Mesothelial cell of epicardium (in vitro differentiated cells): ENCODE measurements around the gene ADAR. TPM values are rescaled to one million over a fixed set of nuclear protein-coding genes. Genes with fewer than 3 reads are reported as not detected.

Experiments used
- DNase-seq, 2 experiments: peaks; one replicate each; pipeline ENCODE4 v3.0.0; 2021; ENCODE audit warnings: low spot score in 2 of 2; ENCODE audit not compliant: unreplicated experiment in 2 of 2
- H3K27ac Mint-ChIP-seq: 2 replicates; pipeline ENCODE4 v1.8.0; 2021; ENCODE audit warnings: mixed read lengths
- H3K27me3 Mint-ChIP-seq: 2 replicates; pipeline ENCODE4 v1.8.0; 2021; ENCODE audit warnings: low read depth, mixed read lengths
- H3K36me3 Mint-ChIP-seq: 2 replicates; pipeline ENCODE4 v1.8.0; 2021; ENCODE audit warnings: mixed read lengths
- H3K4me1 Mint-ChIP-seq: 2 replicates; pipeline ENCODE4 v1.8.0; 2021; ENCODE audit warnings: mixed read lengths
- H3K4me3 Mint-ChIP-seq: 2 replicates; pipeline ENCODE4 v1.8.0; 2021; ENCODE audit warnings: mild to moderate bottlenecking, moderate library complexity, mixed read lengths
- H3K9me3 Mint-ChIP-seq: 2 replicates; pipeline ENCODE4 v1.8.0; 2021; ENCODE audit warnings: mixed read lengths
- total RNA-seq: library from RNA; stranded (reverse); gene quantifications from 3 replicates; pipeline ENCODE4 v1.2.1, GENCODE V29; 2021
- TF ChIP-seq, protein P1 (sequence below): fragments of 200-600 bp; sonication (generic); IDR thresholded peaks from one replicate; pipeline ENCODE4 v1.5.0; 2021; ENCODE audit warnings: antibody characterized with exemption; ENCODE audit not compliant: unreplicated experiment

ADAR gene
- total RNA-seq, 1 donor from 2014 or later = 229 TPM

DNA sequence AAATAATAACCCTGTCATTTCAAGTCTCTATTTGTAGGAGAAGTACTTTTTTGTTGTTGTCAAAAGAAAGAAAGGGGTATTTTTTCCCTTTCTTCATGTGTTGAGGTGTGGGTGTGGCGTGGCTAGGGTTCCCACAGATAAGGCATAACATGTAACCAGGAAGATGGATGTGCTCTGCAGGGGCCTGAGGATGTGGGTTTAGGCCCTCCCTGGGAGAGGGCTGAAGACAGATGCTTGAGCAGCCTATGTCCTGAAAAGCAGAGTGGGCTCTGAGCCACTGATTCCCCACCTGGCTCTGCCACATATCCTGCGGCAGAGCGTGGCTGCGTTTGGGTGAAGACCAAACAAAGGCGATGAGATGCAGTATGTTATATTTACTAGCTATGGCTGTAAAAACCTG, 13.9 kb upstream of the ADAR start:
- DNase-seq = no peak
- no peaks in the 10 kb centered on the region for H3K27me3 Mint-ChIP-seq
- H3K4me3 Mint-ChIP-seq = no peak overlapping the region
- TF ChIP-seq, protein P1, sequence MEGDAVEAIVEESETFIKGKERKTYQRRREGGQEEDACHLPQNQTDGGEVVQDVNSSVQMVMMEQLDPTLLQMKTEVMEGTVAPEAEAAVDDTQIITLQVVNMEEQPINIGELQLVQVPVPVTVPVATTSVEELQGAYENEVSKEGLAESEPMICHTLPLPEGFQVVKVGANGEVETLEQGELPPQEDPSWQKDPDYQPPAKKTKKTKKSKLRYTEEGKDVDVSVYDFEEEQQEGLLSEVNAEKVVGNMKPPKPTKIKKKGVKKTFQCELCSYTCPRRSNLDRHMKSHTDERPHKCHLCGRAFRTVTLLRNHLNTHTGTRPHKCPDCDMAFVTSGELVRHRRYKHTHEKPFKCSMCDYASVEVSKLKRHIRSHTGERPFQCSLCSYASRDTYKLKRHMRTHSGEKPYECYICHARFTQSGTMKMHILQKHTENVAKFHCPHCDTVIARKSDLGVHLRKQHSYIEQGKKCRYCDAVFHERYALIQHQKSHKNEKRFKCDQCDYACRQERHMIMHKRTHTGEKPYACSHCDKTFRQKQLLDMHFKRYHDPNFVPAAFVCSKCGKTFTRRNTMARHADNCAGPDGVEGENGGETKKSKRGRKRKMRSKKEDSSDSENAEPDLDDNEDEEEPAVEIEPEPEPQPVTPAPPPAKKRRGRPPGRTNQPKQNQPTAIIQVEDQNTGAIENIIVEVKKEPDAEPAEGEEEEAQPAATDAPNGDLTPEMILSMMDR = no peak
- peaks cover 2% of the 10 kb centered on the region for H3K36me3 Mint-ChIP-seq
- H3K4me1 Mint-ChIP-seq = peaks cover 11% of the 10 kb centered on the region
- H3K9me3 Mint-ChIP-seq = no peaks in the 10 kb centered on the region
- peak overlapping the region; percentile 56 for H3K27ac Mint-ChIP-seq

DNA sequence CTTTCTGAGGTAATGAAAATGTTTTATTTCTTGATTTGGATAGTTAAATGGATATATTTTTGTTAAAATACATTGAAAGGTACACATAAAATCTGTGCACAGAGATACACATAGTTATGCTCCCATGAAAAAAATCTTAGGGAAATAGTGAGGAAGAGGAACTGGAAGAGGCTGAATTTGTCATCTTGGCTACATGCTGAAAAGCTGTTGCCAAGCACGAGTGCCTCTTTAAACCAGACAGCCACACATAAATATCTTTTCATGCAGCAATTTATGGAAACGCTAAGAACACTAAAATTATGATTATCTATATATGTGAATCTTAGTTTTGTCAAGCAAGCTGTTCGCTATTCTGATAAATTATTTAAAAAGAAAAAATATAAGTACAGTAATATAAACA, 12.8 kb upstream of the ADAR start:
- Mint-ChIP-seq H3K4me1 (peaks cover 11% of the 10 kb centered on the region), H3K27me3 (no peaks in the 10 kb centered on the region), H3K4me3 (no peak overlapping the region), H3K36me3 (peaks cover 2% of the 10 kb centered on the region), H3K27ac (peak overlapping the region; percentile 56), H3K9me3 (no peaks in the 10 kb centered on the region)
- TF ChIP-seq, protein P1 = no peak
- DNase-seq = no peak

DNA sequence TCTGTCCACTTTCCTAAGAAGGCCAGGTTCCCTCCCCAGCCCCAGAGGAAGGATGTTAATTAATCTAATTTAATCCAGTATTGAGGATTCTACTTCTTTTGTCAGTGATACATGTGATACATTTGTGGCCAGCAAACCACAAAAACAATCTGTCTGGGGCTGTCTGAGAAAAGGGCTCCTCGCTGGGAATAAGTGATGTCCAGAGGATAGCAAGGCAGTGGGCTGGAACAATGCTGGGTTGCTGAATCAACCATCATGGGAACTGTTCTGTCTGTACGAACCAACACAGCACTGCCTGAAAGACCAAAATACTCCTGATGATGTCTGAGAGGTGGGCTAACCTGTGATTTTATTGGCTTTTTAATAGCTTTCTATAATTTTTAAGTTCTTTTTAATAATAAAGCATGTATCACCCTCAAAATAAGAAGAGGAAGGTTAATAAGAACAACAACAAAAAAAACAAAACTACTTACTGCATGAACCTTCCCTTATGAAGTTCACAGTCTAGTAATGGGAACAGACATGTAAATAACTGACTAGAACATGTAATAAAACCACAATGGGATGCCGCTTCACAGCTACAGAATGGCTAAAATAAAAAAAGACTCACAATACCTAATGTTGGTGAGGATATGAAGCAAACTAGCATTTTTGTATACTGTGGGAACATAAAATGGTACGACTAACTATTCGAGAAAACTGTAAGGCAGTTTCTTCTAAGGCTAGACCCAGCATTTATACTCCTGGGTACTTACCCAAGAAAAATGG, 11.4 kb upstream of the ADAR start:
- TF ChIP-seq, protein P1 = no peak
- no peaks in the 10 kb centered on the region for H3K9me3 Mint-ChIP-seq
- no peak overlapping the region for H3K4me3 Mint-ChIP-seq
- no peak overlapping the region for H3K27ac Mint-ChIP-seq
- H3K4me1 Mint-ChIP-seq = peaks cover 12% of the 10 kb centered on the region
- DNase-seq = no peak
- H3K36me3 Mint-ChIP-seq = no peaks in the 10 kb centered on the region
- no peaks in the 10 kb centered on the region for H3K27me3 Mint-ChIP-seq

DNA sequence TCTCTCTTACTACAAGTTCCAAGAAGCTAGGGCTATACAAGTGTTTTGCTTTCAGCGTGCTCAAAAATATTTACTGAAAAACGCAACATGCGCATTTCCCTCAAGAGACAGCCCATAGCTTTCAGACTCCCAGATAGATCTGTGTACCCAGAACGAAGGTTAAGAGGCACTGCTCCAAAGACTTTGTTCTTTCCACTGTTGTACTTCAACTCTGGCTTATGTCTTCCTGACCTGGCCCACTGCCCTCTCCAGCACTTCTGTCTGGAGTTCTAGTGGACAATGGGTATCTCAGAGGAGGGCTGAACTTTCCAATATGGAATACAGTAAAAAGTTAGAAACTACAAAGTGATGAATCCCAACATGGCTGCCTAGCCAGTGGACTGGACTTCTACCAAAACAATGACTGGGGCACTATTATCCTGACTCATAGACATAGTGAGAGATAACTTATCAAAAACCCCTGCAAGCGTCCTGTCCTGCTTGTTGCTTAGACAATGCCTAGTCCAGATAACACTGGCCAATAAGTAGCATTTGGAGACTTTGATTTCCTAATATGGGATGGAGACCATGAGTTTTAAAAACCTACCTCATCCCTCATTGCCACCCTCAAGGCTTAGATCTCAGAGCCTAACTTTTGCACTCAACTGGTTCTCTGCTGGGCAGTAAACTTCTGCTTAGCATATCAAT, 8.8 kb upstream of the ADAR start:
- Mint-ChIP-seq H3K4me3 (no peak overlapping the region), H3K9me3 (no peaks in the 10 kb centered on the region), H3K27me3 (no peaks in the 10 kb centered on the region), H3K4me1 (peaks cover 12% of the 10 kb centered on the region), H3K27ac (peak overlapping the region; percentile 45), H3K36me3 (no peaks in the 10 kb centered on the region)
- TF ChIP-seq, protein P1 = no peak
- DNase-seq = no peak

DNA sequence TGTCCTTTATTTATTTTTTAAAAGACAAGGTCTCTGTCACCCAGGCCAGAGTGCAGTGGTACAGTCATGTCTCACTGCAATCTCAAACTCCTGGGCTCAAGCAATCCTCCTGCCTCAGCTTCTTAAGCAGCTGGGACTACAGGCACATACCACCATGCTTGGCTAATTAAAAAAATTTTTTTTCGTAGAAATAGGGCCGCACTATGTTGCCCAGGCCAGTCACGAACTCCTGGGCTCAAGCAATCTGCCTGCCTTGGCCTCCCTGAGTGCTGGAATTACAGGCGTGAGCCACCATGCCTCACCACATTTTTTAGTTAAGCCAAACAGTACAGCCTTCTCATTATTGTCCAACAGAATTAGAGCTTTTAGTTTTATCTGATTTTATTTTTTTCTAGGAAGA, 7.4 kb upstream of the ADAR start:
- Mint-ChIP-seq H3K36me3 (no peaks in the 10 kb centered on the region), H3K27ac (no peak overlapping the region), H3K9me3 (no peaks in the 10 kb centered on the region), H3K27me3 (no peaks in the 10 kb centered on the region), H3K4me3 (no peak overlapping the region), H3K4me1 (peaks cover 19% of the 10 kb centered on the region)
- DNase-seq = no peak
- TF ChIP-seq, protein P1 = no peak
